ENCODE measurements around the gene ARHGEF12.

- no peak for TF ChIP-seq CTCF (optimal IDR thresholded peaks at IDR 0.05 in 1 of 3, IDR thresholded peaks at IDR 0.05 in 1 of 3, conservative IDR thresholded peaks at IDR 0.05 in 1 of 3; ENCODE audit: extremely low read depth in 1 of 3, insufficient read depth in 2 of 3, low read length in 3 of 3)
- TF ChIP-seq EZH2 (IDR thresholded peaks at IDR 0.05; ENCODE audit: low read length) = no peak
Measured at GRCh38 chr11:120358729-120359128, 22.5 kb downstream of the ARHGEF12 start.
